ENCODE measurements around the gene ANKIB1. TPM values are rescaled to one million over a fixed set of nuclear protein-coding genes. Genes with fewer than 3 reads are reported as not detected.
"Not testable (repeated sequence)": the region's sequence is repeated elsewhere in the genome, so short reads cannot be mapped to it uniquely, and the experiment has no call there.

ANKIB1 gene, protein sequence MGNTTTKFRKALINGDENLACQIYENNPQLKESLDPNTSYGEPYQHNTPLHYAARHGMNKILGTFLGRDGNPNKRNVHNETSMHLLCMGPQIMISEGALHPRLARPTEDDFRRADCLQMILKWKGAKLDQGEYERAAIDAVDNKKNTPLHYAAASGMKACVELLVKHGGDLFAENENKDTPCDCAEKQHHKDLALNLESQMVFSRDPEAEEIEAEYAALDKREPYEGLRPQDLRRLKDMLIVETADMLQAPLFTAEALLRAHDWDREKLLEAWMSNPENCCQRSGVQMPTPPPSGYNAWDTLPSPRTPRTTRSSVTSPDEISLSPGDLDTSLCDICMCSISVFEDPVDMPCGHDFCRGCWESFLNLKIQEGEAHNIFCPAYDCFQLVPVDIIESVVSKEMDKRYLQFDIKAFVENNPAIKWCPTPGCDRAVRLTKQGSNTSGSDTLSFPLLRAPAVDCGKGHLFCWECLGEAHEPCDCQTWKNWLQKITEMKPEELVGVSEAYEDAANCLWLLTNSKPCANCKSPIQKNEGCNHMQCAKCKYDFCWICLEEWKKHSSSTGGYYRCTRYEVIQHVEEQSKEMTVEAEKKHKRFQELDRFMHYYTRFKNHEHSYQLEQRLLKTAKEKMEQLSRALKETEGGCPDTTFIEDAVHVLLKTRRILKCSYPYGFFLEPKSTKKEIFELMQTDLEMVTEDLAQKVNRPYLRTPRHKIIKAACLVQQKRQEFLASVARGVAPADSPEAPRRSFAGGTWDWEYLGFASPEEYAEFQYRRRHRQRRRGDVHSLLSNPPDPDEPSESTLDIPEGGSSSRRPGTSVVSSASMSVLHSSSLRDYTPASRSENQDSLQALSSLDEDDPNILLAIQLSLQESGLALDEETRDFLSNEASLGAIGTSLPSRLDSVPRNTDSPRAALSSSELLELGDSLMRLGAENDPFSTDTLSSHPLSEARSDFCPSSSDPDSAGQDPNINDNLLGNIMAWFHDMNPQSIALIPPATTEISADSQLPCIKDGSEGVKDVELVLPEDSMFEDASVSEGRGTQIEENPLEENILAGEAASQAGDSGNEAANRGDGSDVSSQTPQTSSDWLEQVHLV
- 10 to 100 TPM in 11 of 12 donors, not detected in 1; 20.0 to 55.0 (median 26.3) TPM for polyA plus RNA-seq (ENCODE audit: insufficient read length in 12 of 12)
- long read RNA-seq, donor 1, full-length matches to known transcripts = 1 of 6 reads
- long read RNA-seq, donor 1, partial matches to known transcripts = 5 of 6 reads
- long read RNA-seq, donor 1, other reads (novel, unspliced or antisense) = 0 of 6 reads
- long read RNA-seq, donor 2, full-length matches to known transcripts = 3 of 9 reads
- long read RNA-seq, donor 2, partial matches to known transcripts = 6 of 9 reads
- long read RNA-seq, donor 2, other reads (novel, unspliced or antisense) = 0 of 9 reads
- long read RNA-seq, donor 3, full-length matches to known transcripts = 2 of 2 reads
- long read RNA-seq, donor 3, partial matches to known transcripts = 0 of 2 reads
- long read RNA-seq, donor 3, other reads (novel, unspliced or antisense) = 0 of 2 reads
- long read RNA-seq, donor 4, full-length matches to known transcripts = 1 of 1 reads
- long read RNA-seq, donor 4, partial matches to known transcripts = 0 of 1 reads
- long read RNA-seq, donor 4, other reads (novel, unspliced or antisense) = 0 of 1 reads
- long read RNA-seq, donor 5, full-length matches to known transcripts = 2 of 2 reads
- long read RNA-seq, donor 5, partial matches to known transcripts = 0 of 2 reads
- long read RNA-seq, donor 5, other reads (novel, unspliced or antisense) = 0 of 2 reads
- long read RNA-seq, donor 6 = 0 reads
- long read RNA-seq, donor 7, full-length matches to known transcripts = 1 of 1 reads
- long read RNA-seq, donor 7, partial matches to known transcripts = 0 of 1 reads
- long read RNA-seq, donor 7, other reads (novel, unspliced or antisense) = 0 of 1 reads
- long read RNA-seq, donor 8, full-length matches to known transcripts = 3 of 3 reads
- long read RNA-seq, donor 8, partial matches to known transcripts = 0 of 3 reads
- long read RNA-seq, donor 8, other reads (novel, unspliced or antisense) = 0 of 3 reads
- long read RNA-seq, donor 9 = 0 reads
- long read RNA-seq, donor 10, full-length matches to known transcripts = 1 of 1 reads
- long read RNA-seq, donor 10, partial matches to known transcripts = 0 of 1 reads
- long read RNA-seq, donor 10, other reads (novel, unspliced or antisense) = 0 of 1 reads
- long read RNA-seq, donor 11, full-length matches to known transcripts = 1 of 1 reads
- long read RNA-seq, donor 11, partial matches to known transcripts = 0 of 1 reads
- long read RNA-seq, donor 11, other reads (novel, unspliced or antisense) = 0 of 1 reads

DNA sequence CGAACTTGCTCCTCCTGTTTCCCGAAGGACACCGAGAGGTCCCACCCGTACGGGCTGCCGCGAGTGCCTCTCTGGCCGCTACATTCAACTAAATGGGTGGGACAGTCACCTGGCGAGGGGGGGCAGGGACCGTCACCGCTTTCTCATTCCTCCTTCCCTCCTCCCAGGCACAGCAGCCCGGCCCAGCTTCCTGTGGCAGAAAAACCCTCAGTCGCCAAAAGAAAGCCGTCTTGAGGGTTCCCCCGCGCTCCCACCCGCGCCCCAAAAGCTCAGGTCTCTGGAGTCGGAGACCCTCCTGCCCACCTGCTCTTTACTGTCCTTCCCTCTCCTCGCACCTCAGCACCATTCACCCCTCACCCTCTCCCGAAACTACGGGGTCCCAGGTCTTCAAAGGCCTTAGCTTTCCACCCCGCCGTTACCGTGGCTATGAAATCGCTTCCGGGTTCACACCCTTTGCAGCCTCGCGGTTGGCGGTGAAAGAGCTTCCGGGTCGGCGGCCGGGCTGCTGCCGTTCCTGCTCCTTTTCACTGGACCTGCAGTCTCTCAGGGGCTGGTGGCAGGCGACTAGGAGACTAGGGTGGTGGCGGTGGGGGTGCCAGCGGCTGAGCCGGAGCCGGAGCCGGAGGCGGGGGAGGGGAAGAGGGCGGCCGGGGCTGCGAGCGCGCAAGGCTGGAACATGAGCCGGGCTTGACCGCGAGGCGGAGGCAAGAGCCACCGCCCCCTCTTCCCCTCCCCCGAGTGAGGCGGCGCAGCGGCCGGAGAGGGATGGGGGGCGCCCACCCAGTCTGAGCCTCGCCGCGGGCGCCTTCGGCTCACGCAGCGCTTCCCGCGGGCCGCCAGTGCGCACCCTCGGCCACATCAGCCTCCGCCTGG is at the start of gene ANKIB1, which contains the start of gene KRIT1:
Gene ANKIB1, plus strand, starts transcription at position 488 of the 873 bp plus-strand sequence. CDS start 49,005 bp downstream, outside the sequence.
Gene KRIT1, minus strand, starts transcription at position 428 of the 873 bp plus-strand sequence. CDS start 3,779 bp downstream, outside the sequence.
- DNase-seq = peak; percentile 90

DNA sequence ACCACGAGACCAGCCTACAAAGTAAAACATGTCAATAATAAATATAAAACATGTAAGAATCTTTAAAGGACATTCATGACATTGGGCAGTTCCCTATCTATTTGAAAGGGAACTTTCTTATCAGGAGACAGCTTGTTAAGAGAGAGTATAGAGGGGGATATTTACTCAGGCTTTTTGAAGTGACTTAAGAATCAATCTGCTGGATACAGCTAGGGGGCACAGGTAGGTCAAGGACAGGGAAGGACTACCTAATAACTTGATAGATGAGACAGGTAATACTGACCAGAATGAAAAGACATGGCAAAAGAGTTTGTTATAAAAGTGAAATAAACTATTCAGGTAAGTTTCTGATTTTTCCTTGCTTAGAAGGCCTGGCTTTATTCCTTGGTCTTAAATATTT is 45.0 kb upstream of the ANKIB1 start:
- no peak for DNase-seq

DNA sequence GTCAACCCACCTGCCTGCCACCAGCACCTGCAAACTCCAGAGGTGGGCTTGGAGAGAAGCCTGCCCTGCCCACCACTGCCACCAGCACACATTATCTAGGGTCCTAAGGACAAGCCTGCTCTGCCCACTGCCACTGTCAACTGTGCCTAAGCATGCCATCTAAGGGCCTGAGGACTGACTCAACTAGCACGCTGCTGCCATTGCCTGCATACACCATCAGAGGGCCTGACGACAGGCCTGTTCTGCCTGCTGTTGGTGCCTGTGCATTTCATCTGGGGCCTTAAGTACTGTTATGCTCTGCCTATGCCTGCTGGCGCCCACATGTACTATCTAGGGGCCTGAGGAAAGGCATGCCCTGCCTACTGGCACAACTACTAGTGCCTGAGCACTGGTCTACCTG is 39.8 kb upstream of the ANKIB1 start:
- no peak for DNase-seq

DNA sequence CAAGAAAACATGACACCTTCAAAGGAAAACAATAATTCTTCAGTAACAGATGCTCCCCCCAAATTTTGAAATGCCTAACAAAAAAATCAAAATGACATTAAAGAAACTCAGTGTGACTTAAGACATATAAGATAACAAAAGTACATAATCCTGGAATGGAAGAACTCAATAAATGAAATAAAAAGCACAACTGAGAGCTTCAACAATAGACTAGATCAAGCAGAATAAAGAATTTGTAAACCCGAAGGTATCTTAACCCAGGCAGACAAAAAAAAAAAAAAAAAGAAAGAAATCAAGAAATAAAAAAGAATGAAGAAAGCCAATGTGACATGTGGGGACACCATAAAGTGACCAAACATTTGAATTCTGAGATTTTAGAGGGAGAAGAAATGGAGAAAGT is 39.1 kb upstream of the ANKIB1 start:
- no peak for DNase-seq

DNA sequence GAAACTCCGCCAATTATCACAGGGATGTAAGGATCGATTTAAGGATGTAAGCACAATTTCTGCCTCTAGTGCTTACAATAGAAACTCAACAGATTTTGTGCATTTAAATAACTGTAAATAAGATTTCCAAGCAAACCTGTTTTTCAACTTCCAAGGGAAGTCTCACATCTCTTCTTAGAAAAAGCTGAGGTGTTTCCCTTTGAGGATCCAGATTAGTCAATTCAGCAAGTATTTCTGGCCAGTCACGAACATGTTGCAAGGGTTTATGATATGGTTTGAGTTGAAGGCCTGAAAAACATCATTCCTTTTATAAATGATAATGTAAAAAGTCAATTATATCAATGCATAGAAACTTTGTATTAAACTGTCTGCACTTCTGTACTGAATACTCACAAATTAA is 24.0 kb upstream of the ANKIB1 start:
- no peak for DNase-seq

DNA sequence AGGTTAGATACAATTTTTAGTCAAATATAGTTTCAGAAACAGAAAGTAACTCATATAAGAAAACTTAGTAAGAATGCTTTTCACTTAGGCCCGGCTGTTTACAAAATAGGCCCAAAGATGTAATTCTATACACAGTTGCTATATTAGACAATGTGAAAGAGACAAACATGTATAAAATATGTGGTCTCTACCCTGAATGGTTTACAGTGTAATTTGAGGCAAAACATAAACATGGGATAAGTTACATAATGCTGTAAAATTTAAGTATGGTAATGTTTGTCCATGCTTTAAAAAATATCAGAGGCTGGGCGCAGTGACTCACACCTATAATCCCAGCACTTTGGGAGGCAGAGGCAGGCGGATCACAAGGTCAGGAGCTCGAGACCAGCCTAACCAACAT is 18.8 kb upstream of the ANKIB1 start:
- no peak for DNase-seq

DNA sequence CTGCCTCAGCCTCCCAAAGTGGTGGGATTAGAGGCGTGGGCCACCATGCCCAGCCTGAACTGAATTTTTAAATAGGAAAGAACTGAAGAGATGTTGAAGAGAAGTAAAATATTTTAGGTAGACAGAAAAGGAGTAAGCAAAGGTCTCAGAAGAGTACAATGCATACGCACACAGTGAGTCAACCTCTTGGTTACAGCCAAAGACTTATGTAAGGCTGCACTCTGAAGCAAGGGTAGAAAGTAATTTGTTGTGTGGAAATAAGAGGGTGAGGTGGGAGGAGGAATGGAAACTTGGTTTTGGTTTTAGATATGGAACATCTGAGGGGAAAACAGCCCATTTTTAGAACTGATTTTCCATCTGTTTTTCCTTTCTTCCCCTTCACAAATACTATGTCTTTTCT is 17.7 kb upstream of the ANKIB1 start:
- no peak for DNase-seq

DNA sequence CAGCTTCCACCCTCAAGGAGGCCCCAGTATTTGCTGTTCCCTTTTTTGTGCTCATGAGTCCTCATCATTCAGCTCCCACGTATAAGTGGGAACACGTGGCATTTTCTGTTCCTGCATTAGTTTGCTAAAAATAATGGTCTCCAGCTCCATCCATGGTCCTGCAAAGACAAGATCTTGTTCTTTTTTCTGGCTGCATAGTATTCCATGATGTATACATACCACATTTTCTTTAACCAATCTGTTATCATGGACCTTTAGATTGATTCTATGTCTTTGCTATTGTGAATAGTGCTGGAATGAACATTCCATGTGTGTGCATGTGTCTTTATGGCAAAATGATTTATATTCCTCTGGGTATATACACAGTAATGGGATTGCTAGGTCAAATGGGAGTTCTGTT is 17.0 kb upstream of the ANKIB1 start:
- no peak for DNase-seq

DNA sequence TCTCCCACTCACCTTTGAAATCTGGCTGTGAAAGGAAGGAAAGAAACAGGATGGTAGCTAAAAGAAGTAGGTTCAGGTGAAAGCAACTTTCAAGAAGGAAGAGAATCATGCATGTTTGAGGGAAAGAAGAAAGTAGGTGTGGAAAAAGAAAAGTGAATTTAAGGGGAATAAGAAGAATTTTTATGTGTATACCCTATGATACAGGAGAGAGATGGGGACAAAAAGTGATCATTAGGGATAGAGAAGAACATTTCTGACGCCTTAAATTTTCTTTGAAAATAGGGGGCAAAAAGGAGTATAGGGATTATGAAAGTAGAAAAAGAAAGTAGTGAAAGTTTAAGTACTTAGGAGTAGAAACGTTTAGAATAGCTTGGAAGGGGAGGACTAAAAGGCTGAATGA is 15.2 kb upstream of the ANKIB1 start:
- no peak for DNase-seq

DNA sequence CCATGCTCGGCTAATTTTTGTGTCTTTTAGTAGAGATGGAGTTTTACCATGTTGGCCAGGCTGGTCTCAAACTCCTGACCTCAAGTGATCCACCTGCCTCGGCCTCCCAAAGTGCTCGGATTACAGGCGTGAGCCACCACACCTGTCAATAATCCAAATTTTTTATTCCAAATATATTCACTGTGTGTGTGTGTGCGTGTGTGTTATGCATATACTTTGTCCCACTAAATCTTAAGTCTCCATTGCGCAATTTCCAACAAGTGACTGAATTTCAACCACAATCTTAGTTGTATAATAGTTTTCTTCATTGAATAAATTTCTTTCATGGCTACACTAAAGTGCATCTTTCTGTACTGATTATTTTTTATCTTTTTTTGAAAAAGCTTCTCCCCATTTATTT is 2.8 kb upstream of the ANKIB1 start:
- no peak for DNase-seq

DNA sequence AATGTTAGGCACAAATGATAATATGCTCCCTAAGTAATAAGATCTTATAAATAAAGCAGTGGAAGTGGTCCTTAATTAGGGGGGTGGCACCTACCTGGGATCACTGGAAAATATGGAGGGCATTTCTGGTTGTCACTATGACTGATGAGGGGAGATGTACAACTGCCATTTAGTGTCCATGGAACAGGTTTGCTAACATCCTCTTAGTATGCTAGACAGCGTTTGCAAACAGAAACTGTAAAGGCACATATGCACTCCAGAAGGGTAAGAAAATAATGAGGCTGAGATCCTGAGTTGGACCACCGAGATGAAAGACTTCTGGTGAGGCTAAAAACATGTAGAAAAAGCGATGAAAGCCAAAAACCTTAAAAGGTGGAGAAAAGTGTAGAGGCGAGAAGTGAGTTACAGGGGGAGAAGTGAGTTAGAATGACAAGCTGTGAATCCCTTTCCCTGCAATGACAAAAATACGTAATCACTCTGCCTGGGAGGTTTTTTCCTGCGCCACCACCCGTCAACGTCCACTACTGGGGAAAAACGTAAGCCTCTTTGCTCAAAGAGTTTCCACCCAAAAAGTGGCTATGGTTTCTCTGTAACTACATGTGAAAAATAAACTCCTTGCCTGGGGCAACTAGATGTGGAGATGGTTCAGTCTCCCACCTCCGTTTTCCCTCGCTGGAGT is 827 bp upstream of the ANKIB1 start:
- peak; percentile 6 for DNase-seq

DNA sequence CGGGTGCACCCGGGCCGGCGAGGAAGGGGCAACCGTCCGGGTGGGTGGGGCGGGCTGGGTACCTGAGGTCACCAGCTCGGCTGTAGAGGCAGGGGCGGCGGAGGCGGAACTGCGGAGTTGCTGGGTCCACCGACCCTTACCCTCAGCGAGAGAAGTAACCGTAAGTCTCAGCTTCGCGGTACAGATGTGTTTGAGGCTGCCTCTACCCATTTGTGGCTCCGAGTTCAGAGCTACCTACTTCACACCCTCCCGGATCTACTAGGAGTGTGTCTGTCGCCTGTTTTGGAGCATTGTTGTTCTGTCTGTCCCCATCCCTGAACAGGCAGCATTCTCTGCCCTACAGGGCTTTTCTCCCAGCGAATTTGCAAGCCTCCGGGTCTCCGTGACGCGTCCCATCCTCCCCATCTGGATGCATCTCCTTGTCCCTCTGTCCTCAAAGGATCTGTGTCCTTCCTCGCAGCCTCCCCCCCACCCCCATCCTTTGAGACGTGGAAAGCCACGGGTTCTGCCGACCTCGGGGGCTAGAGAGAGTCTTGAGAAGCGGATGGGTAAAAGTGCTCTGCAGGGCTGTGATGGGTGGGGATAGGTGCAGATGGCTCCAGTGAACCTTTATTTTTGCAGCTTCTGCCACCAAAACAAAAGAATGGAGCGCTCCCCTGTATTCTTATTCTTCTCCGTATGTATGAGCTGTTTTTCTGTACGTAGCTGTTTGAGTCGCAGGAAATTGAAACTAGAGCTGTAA is 757 bp downstream of the ANKIB1 start:
- peak; percentile 45 for DNase-seq

DNA sequence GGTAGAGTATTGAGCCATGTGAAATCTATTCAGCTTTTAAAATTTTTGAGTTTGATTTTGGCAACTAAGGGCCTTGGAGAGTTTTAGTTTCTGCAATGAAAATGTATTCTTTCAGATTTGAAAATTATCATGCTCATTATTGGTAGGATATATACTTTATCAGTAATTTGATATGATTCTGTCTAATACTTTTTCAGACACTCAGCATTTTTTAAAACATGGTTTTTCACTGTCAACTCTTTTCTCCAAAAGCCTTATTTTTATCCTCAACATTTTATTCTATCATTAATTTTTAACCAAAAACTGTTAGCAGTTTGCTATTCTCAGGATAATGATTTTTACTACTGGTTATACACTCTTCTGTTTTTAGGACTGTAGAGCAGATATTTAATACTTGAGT is 4.8 kb downstream of the ANKIB1 start:
- DNase-seq = no peak

DNA sequence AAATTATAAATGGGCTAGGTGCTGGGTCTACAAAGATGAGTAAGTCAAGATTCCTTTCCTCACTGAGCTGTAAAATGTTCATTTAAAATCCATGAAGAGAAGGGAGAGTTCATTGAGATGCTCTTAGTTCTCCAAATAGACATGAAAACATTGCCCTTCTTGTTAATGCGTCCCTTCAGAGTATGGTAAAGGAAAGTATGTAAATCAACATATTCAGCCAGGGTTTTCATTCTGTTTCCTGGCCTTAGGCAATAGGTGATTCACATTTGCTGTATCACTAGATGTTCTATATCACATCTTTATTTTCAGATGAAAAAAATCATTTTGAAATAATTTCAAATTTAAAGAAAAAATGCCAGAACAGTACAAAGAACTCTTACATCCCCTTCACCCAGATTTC is 5.4 kb downstream of the ANKIB1 start:
- no peak for DNase-seq

DNA sequence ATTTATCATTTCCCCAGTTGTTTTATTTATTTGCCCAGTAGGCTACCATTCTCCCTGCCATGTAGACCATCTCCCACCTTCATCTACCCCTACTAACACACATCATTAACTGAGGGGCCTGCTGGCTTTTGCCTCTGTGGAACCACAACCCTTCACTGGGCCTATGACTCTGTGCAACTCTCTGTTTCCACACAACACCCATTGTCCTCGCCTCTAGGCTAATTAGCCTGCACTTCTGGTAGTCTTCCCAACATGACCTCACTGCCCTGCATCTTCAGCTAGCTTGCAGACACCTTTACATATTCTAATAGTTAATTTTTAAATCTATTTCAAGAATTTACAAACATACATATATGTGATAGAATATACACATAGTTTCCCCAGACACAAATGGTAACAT is 7.5 kb downstream of the ANKIB1 start:
- no peak for DNase-seq

DNA sequence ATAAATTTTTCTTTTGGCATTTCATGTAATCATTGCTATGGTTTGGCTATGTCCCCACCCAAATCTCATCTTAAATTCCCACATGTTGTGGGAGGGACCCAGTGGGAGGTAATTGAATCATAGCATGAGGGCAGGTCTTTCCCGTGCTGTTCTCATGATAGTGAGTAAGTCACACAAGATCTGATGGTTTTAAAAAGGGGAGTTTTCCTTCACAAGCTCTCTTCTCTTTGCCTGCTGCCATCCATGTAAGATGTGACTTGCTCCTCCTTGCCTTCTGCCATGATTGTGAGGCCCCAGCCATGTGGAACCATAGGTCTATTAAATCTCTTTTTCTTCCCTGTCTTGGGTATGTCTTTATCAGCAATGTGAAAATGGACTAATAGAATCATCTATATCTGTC is 9.0 kb downstream of the ANKIB1 start:
- DNase-seq = not testable (repeated sequence)

DNA sequence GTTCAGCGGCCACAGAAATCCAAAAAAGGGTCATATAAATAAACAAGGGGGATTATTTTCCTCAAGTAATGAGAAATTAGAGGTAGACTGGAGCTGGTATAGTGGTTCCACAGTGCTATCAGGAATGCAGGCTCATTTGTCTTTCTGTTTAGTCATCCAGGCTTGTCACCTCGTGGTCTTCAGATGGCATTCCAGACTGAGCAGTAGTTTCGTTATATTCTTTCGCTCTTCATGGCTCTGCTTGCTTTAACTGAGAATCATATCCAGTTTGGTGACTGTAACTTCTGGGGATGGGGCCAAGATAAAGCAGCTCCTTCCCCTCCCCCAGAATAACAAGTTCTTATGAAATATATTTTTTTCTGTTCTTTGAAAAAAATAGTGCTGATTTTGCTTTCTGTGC is 9.5 kb downstream of the ANKIB1 start:
- DNase-seq = no peak
